Fibroblast of the conjunctiva (primary cell): ENCODE data around the gene RAB9B.
A peak's percentile ranks its signal among the peaks of the same experiment; 100 is the strongest.

Experiments
- DNase-seq: peaks from one replicate; pipeline ENCODE4 v3.0.0-alpha.2; 2010; ENCODE audit warnings: low read depth

The RAB9B gene

GRCh38 chrX:103811858-103812257 lies 20.2 kb downstream of the RAB9B start:
- no peak for DNase-seq

GRCh38 chrX:103806862-103807474 lies 25.1 kb downstream of the RAB9B start:
- DNase-seq: no peak

GRCh38 chrX:103805860-103806259 lies 26.2 kb downstream of the RAB9B start:
- DNase-seq: no peak

- DNase-seq: no peak
Measured at GRCh38 chrX:103800318-103800717, 31.7 kb downstream of the RAB9B start.

- no peak for DNase-seq
Measured at GRCh38 chrX:103797691-103798090, 34.4 kb downstream of the RAB9B start.

GRCh38 chrX:103794119-103794518 lies 37.9 kb downstream of the RAB9B start:
- DNase-seq: no peak

- no peak for DNase-seq
Measured at GRCh38 chrX:103793545-103793940, 38.5 kb downstream of the RAB9B start.

GRCh38 chrX:103792916-103793544 lies 39.0 kb downstream of the RAB9B start:
- DNase-seq: peak; percentile 41

GRCh38 chrX:103791826-103792485 lies 40.1 kb downstream of the RAB9B start:
- DNase-seq: no peak

- DNase-seq: no peak
Measured at GRCh38 chrX:103791228-103791627, 40.8 kb downstream of the RAB9B start.

GRCh38 chrX:103789004-103789403 lies 43.1 kb downstream of the RAB9B start:
- no peak for DNase-seq

- DNase-seq: no peak
Measured at GRCh38 chrX:103783971-103784370, 48.1 kb downstream of the RAB9B start.

- DNase-seq: no peak
Measured at GRCh38 chrX:103783196-103783595, 48.9 kb downstream of the RAB9B start.

GRCh38 chrX:103782640-103783039 lies 49.4 kb downstream of the RAB9B start:
- DNase-seq: no peak

GRCh38 chrX:103781706-103782105 lies 50.4 kb downstream of the RAB9B start:
- no peak for DNase-seq

GRCh38 chrX:103781062-103781402 lies 51.0 kb downstream of the RAB9B start:
- no peak for DNase-seq

GRCh38 chrX:103780336-103781061 lies 51.6 kb downstream of the RAB9B start:
- DNase-seq: no peak

GRCh38 chrX:103779141-103779789 lies 52.8 kb downstream of the RAB9B start:
- DNase-seq: no peak

- no peak for DNase-seq
Measured at GRCh38 chrX:103776546-103776945, 55.5 kb downstream of the RAB9B start, which contains the start of gene PLP1. PLP1 (plus strand) TSS chrX:103776840; CDS start chrX:103776996, 156 bp downstream.

- peak; percentile 39 for DNase-seq
Measured at GRCh38 chrX:103774070-103774642, 57.9 kb downstream of the RAB9B start.

- no peak for DNase-seq
Measured at GRCh38 chrX:103773445-103773844, 58.6 kb downstream of the RAB9B start.
